Activated naive CD4-positive, alpha-beta T cell treated with anti-CD3 and anti-CD28 coated beads, Interleukin-2, amount 50 U/mL, for 24 hours (primary cell): ENCODE results near the gene THEM4.
A peak's percentile ranks its signal among the peaks of the same experiment; 100 is the strongest.

Experiments
- H3K27ac Mint-ChIP-seq: one replicate; pipeline ENCODE4 v1.8.0; 2021; ENCODE audit warnings: mild to moderate bottlenecking, mixed read lengths
- H3K27me3 Mint-ChIP-seq: one replicate; pipeline ENCODE4 v1.8.0; 2021; ENCODE audit warnings: mixed read lengths
- H3K36me3 Mint-ChIP-seq: one replicate; pipeline ENCODE4 v1.8.0; 2021; ENCODE audit warnings: mixed read lengths
- H3K4me1 Mint-ChIP-seq: one replicate; pipeline ENCODE4 v1.8.0; 2021; ENCODE audit warnings: mixed read lengths
- H3K4me3 Mint-ChIP-seq: one replicate; pipeline ENCODE4 v1.8.0; 2021; ENCODE audit warnings: mild to moderate bottlenecking, mixed read lengths
- H3K9me3 Mint-ChIP-seq: one replicate; pipeline ENCODE4 v1.8.0; 2021; ENCODE audit warnings: mixed read lengths

THEM4 gene

DNA sequence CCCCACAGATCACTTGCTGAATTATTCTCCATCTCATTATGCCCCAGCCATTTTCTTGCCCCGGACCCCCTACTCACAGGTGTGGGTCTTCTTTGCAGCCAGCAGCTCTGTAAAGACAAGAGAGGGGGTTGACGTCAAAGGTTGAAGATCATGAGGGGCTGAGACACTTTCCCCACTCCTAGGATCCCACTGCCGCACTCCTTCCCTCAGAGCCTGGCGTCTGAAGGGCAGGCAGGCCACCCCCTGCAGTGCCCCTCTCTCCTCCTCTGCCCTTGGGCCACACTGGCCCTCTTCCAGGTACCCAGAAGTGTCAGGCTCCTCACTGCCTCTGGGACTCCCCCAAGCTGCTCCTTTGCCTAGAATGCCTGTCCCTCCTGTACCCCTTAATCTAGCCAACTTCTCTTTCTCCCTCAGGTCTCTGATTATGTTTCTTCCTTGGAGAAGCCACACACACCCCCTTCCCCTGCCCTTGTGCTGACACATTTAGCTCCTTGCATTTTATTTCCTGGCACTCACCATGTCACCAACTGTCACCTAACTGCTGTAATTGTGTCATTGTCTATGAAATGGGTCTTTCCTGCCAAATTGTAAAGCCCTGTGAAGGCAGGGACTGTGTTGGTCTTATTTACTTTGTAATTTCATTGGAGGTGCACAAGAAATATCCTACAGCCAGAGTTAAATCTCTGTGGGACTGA lies 79.8 kb downstream of the THEM4 start:
- peak overlapping the region; percentile 11 for H3K4me3 Mint-ChIP-seq
- H3K36me3 Mint-ChIP-seq: no peaks in the 10 kb centered on the region
- H3K4me1 Mint-ChIP-seq: peaks cover 57% of the 10 kb centered on the region
- no peaks in the 10 kb centered on the region for H3K27me3 Mint-ChIP-seq
- H3K9me3 Mint-ChIP-seq: no peaks in the 10 kb centered on the region
- peak overlapping the region; percentile 43 for H3K27ac Mint-ChIP-seq

DNA sequence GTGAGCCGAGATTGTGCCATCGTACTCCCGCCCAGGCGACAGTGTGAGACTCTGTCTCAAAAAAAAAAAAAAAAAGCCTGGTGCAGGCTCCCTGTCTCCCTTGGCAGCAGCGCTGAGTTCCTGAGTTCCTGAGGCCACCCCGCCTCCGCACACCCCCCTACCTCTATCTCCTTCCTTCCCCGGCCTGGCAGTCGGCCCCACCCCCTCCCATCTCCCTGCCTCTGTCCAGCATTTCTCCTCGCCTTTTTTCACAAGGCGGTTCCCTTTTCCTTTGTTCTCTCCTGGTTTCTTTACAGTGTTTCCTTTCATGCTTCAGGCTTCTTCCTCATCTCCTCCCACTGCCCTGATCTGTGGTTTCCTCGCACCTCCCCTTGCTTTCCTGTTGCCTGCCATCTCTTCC lies 80.4 kb downstream of the THEM4 start:
- peaks cover 52% of the 10 kb centered on the region for H3K4me1 Mint-ChIP-seq
- peak overlapping the region; percentile 11 for H3K4me3 Mint-ChIP-seq
- H3K27ac Mint-ChIP-seq: peak overlapping the region; percentile 0
- H3K27me3 Mint-ChIP-seq: no peaks in the 10 kb centered on the region
- H3K36me3 Mint-ChIP-seq: no peaks in the 10 kb centered on the region
- no peaks in the 10 kb centered on the region for H3K9me3 Mint-ChIP-seq

DNA sequence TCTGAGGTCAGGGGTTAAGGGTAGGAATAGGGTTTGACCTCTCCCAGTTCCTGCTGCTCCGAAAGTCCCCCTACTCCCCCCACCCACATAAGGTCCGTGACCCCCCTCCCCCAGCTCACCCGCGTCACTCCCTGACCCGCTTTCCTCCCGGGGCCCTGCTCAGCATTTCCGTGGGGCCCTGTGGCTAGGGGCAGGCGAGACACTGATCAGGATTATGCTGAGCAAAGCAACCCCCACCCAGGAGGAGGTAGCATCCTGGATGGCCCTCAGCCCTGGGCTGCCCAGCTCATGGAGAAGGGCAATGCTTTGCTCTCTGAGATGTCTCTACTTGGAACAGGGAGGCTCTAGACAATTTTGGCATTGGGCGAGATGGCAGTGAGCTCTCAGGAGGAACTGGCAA lies 81.5 kb downstream of the THEM4 start:
- Mint-ChIP-seq H3K9me3 (no peaks in the 10 kb centered on the region), H3K36me3 (no peaks in the 10 kb centered on the region), H3K4me1 (peaks cover 49% of the 10 kb centered on the region), H3K27me3 (no peaks in the 10 kb centered on the region), H3K4me3 (peak overlapping the region; percentile 19), H3K27ac (peak overlapping the region; percentile 9)

DNA sequence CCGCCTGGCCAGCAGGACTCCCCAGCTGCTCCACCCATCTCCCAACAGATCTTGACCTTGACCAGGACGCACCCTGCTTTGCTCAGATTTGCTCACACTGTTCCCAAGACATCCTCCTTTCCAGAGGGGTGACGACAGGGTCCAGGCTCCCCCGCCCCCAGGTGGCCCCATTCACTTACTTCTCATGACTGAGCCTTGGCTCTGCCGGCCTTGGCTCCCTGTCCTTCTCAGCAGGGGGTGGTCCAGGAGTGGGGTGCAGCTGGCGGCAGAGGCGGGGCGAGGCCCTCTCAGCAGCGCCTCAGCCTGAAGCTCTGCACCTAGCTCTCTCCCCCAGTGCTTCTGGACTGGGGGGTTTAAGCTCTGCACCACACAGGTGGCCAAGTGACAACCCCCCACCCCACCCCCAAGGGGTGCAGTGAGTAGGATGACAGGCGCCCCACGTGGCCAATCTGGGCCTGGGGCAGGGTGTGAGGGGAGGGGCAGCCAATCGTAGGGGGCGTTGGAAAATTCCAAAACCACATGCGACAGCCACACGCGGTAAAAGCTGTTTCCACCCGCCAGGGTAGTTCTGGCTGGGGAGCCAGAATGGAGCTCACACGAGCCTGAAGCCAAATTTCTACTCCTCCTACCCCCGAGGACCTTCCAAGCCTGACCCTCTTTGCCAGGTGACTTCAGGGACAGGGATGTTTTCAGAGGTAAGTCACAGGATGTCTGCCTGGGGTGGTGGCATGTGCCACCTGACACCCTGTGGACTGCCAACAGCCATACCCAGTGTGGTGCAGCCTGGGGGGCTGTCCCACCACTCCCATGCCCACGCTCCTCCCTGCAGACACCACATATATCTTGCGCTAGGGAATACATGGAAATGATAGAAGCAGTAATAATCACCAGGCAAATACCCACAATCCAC lies 83.3 kb downstream of the THEM4 start:
- H3K27ac Mint-ChIP-seq: no peak overlapping the region
- H3K36me3 Mint-ChIP-seq: no peaks in the 10 kb centered on the region
- no peaks in the 10 kb centered on the region for H3K27me3 Mint-ChIP-seq
- no peaks in the 10 kb centered on the region for H3K9me3 Mint-ChIP-seq
- H3K4me3 Mint-ChIP-seq: no peak overlapping the region
- peaks cover 60% of the 10 kb centered on the region for H3K4me1 Mint-ChIP-seq

DNA sequence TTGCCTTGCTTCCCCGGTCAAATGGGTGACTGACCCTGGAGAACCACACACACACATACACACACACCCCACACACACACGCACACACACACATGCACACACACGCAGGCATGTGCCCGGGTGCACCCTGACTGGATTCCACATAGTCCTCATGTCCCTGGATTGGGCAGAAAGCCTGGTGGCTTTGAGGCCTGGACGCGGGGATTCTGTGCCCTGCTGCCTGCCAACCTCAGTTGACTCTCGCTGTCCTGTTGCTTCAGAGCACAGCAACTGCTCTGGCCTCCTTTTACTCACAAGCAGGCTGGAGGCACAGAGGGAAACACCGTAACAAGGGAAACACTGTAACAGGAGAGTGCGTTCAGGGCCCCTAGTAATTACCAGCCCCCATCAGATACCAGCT lies 84.1 kb downstream of the THEM4 start:
- H3K27ac Mint-ChIP-seq: no peak overlapping the region
- H3K27me3 Mint-ChIP-seq: no peaks in the 10 kb centered on the region
- no peak overlapping the region for H3K4me3 Mint-ChIP-seq
- H3K9me3 Mint-ChIP-seq: no peaks in the 10 kb centered on the region
- H3K36me3 Mint-ChIP-seq: no peaks in the 10 kb centered on the region
- peaks cover 57% of the 10 kb centered on the region for H3K4me1 Mint-ChIP-seq
